ENCODE measurements around the gene DLGAP1. TPM values are rescaled to one million over a fixed set of nuclear protein-coding genes. Genes with fewer than 3 reads are reported as not detected.

DLGAP1 gene
- total and polyA plus RNA-seq, 2 of the 13 experiments (the other 11 are each of a cell fraction or from before 2014, with no cell fraction given): 0.01 TPM; not detected in 1

GRCh38 chr18:3451989-3452749 lies 1002.9 kb downstream of the DLGAP1 start (continued):
- TF ChIP-seq ZMAT3 (CRISPR knock-in tag; conservative IDR thresholded peaks at IDR 0.05): no peak
- TF ChIP-seq GATAD2A (CRISPR knock-in tag; IDR thresholded peaks at IDR 0.05): no peak
- peak; percentile 56 for TF ChIP-seq ZNF687 (CRISPR knock-in tag; IDR thresholded peaks at IDR 0.05)
- TF ChIP-seq ZNF598 (CRISPR knock-in tag; IDR thresholded peaks at IDR 0.05; ENCODE audit: borderline replicate concordance): no peak
- TF ChIP-seq HES4 (CRISPR knock-in tag; IDR thresholded peaks at IDR 0.05; ENCODE audit: borderline replicate concordance): no peak
- no peak for TF ChIP-seq MTERF4 (CRISPR knock-in tag; IDR thresholded peaks at IDR 0.05)
- no peak for TF ChIP-seq ZNF329 (CRISPR knock-in tag; IDR thresholded peaks at IDR 0.05; ENCODE audit: low read depth)
- TF ChIP-seq RBFOX2 (IDR thresholded peaks at IDR 0.05; ENCODE audit: low read depth, low read length): peak; percentile 94
- TF ChIP-seq POLR2AphosphoS5 (IDR thresholded peaks at IDR 0.05; ENCODE audit: low read depth, low read length): no peak
- no peak for TF ChIP-seq PLRG1 (conservative IDR thresholded peaks at IDR 0.05)
- no peak for TF ChIP-seq ELF3 (CRISPR knock-in tag; IDR thresholded peaks at IDR 0.05)
- no peak for TF ChIP-seq TFAP4 (IDR thresholded peaks at IDR 0.05; ENCODE audit: borderline replicate concordance, low read depth)
- TF ChIP-seq ZNF547 (CRISPR knock-in tag; IDR thresholded peaks at IDR 0.05): no peak
- TF ChIP-seq SIX4 (CRISPR knock-in tag; IDR thresholded peaks at IDR 0.05): no peak
- no peak for TF ChIP-seq ZNF350 (CRISPR knock-in tag; IDR thresholded peaks at IDR 0.05; ENCODE audit: borderline replicate concordance, low read depth)
- TF ChIP-seq THRA (CRISPR knock-in tag; IDR thresholded peaks at IDR 0.05; ENCODE audit: borderline replicate concordance): no peak
- no peak for TF ChIP-seq TFDP1 (CRISPR knock-in tag; IDR thresholded peaks at IDR 0.05; ENCODE audit: borderline replicate concordance)
- no peak for TF ChIP-seq MTF2 (CRISPR knock-in tag; IDR thresholded peaks at IDR 0.05; ENCODE audit: borderline replicate concordance)
- TF ChIP-seq CENPT (CRISPR knock-in tag; IDR thresholded peaks at IDR 0.05; ENCODE audit: low read depth): no peak
- no peak for TF ChIP-seq PTBP1 (IDR thresholded peaks at IDR 0.05; ENCODE audit: low read depth, low read length, poor library complexity, severe bottlenecking)
- peak; percentile 18; the same call in 1 of the 2 replicates for TF ChIP-seq PHF8 (CRISPR knock-in tag; IDR thresholded peaks at IDR 0.05)
- TF ChIP-seq AGO2 (optimal IDR thresholded peaks at IDR 0.05; ENCODE audit: low read depth, low read length): peak; percentile 98

Data from HepG2 (cell line).